GM12878 (cell line): Measurements from ENCODE around the gene HDGF. TPM values are rescaled to one million over a fixed set of nuclear protein-coding genes. Genes with fewer than 3 reads are reported as not detected.

Experiments used
- ATAC-seq: fragments of 200-7000 bp; cut with Tn5 transposase; 3 replicates; pipeline ENCODE4 v1.9.1; 2020; ENCODE audit warnings: mild to moderate bottlenecking, moderate library complexity
- BruUV-seq: library from RNA; stranded (reverse); fragments of 400-500 nt; replicated peaks from 2 replicates; lab custom pipeline; 2021; lab: Mats Ljungman, UMichigan
- CTCF ChIA-PET: fragments of 300-600 bp; sonication (Branson Sonifier 250); formaldehyde crosslinking; extraction: SDS; loops from one replicate; lab custom pipeline; 2021; ENCODE audit warnings: inconsistent platforms; lab: Yijun Ruan, JAX
- POLR2A ChIA-PET: fragments of 350-600 bp; formaldehyde crosslinking; extraction: SDS; loops from one replicate; lab custom pipeline; 2021; ENCODE audit warnings: inconsistent platforms; lab: Charles Lee
- RAD21 ChIA-PET: fragments of 300-600 bp; sonication (Branson Sonifier 250); formaldehyde crosslinking; loops from one replicate; lab custom pipeline; 2023; ENCODE audit warnings: antibody characterized with exemption; ENCODE audit not compliant: unreplicated experiment; lab: Charles Lee
- SMC1A ChIA-PET: fragments of 300-600 bp; sonication (Branson Sonifier 250); formaldehyde crosslinking; loops from one replicate; lab custom pipeline; 2023; ENCODE audit not compliant: unreplicated experiment, uncharacterized antibody; lab: Charles Lee
- DNase-seq: peaks from one replicate; pipeline ENCODE4 v3.0.0-alpha.2; 2011; ENCODE audit warnings: low read depth, low spot score
- FAIRE-seq: peaks from 3 replicates; lab custom pipeline; 2011; peaks lifted over from hg19 to GRCh38; lab: Jason Lieb, UNC
- H2AFZ ChIP-seq: 2 replicates; pipeline ENCODE4 v1.6.0; 2011; ENCODE audit warnings: low read depth, low read length, control low read depth; ENCODE audit not compliant: control insufficient read depth
- H3K27ac ChIP-seq: 2 replicates; pipeline ENCODE4 v1.5.1; 2011; ENCODE audit warnings: control low read depth; ENCODE audit not compliant: control insufficient read depth, insufficient read depth
- H3K27me3 ChIP-seq, 2 experiments: replicated peaks in 1 of 2; 2 replicates each; pipeline versions ENCODE4 v1.6.0 to v1.6.1; 2011; ENCODE audit warnings: low read length in 1 of 2; ENCODE audit not compliant: control insufficient read depth in 2 of 2, insufficient read depth in 2 of 2
- H3K36me3 ChIP-seq, 2 experiments: 2 replicates each; pipeline ENCODE4 v1.5.1; 2011; ENCODE audit warnings: low read length in 1 of 2; ENCODE audit not compliant: control insufficient read depth in 2 of 2, insufficient read depth in 2 of 2
- H3K4me1 ChIP-seq: 2 replicates; pipeline ENCODE4 v1.6.1; 2011; ENCODE audit warnings: mild to moderate bottlenecking, low read length, moderate library complexity, mixed read lengths; ENCODE audit not compliant: control insufficient read depth, insufficient read depth
- H3K4me2 ChIP-seq: 2 replicates; pipeline ENCODE4 v1.6.0; 2011; ENCODE audit warnings: control low read depth; ENCODE audit not compliant: control insufficient read depth, insufficient read depth
- H3K4me3 ChIP-seq: fragments of 200-600 bp; sonication (generic); 2 replicates; pipeline ENCODE4 v1.5.1; 2016
- H3K79me2 ChIP-seq: 2 replicates; pipeline ENCODE4 v1.6.0; 2011; ENCODE audit warnings: low read length; ENCODE audit not compliant: control insufficient read depth, insufficient read depth
- H3K9ac ChIP-seq: 2 replicates; pipeline ENCODE4 v1.8.0; 2011; ENCODE audit warnings: low read length, control low read depth, mixed read lengths; ENCODE audit not compliant: control insufficient read depth, insufficient read depth
- H3K9me3 ChIP-seq: replicated peaks from 3 replicates; pipeline ENCODE4 v1.5.1; 2011; ENCODE audit warnings: mild to moderate bottlenecking, low read length; ENCODE audit not compliant: control insufficient read depth, insufficient read depth
- H4K20me1 ChIP-seq: 2 replicates; pipeline ENCODE4 v1.6.0; 2011; ENCODE audit not compliant: control insufficient read depth, insufficient read depth
- HDAC6 ChIP-seq: fragments of 200-600 bp; sonication (generic); IDR thresholded peaks from one replicate; pipeline ENCODE4 v1.8.0; 2017; ENCODE audit warnings: antibody characterized with exemption; ENCODE audit not compliant: unreplicated experiment
- ZNF687 ChIP-seq: fragments of 450-650 bp; IDR thresholded peaks from 2 replicates; pipeline ENCODE4 v1.6.1; 2017; ENCODE audit warnings: mild to moderate bottlenecking, moderate library complexity
- WGBS: methylation state at CpG from one replicate; pipeline ENCODE4 v1.1.6; 2016; ENCODE audit warnings: low lambda C conversion rate; ENCODE audit not compliant: insufficient replicate concordance, insufficient coverage; ENCODE audit errors: missing lambda C conversion rate; 5-methylcytosine and 5-hydroxymethylcytosine counted together
- in situ Hi-C: fragments of 300-500 bp; cut with MboI; formaldehyde crosslinking; loops from 9 replicates; pipeline ENCODE4 v1.14.3; 2018; ENCODE audit warnings: mixed read lengths
- intact Hi-C: fragments of 100-400 bp; cut with micrococcal nuclease; formaldehyde crosslinking; loops from one replicate; pipeline ENCODE4 v1.14.2; 2022; ENCODE audit not compliant: unreplicated experiment
- polyA plus RNA-seq, 11 experiments: library from polyadenylated mRNA; depleted of rRNA in 4 of 11; unstranded in 6 of 11; stranded (reverse) in 5 of 11; fragments of >200 nt; fragmentation: Nextera tagmentation in 4 of 11; fragmentation: Illumina TruSeq in 1 of 11; extraction: Ambion mirVana in 4 of 11; extraction: Trizol in 1 of 11; gene quantifications; 1 replicate in 1 of 11; 2 replicates in 10 of 11; pipeline versions ENCODE4 v1.2.1 to v1.2.3, GENCODE V29; 2011 to 2016; ENCODE audit warnings: inconsistent platforms in 2 of 11, missing spikeins in 2 of 11, low read depth in 1 of 11
- total RNA-seq, 4 experiments: library from RNA; depleted of rRNA in 3 of 4; stranded (reverse); fragments of >200 nt in 3 of 4; fragmentation: Illumina TruSeq in 1 of 4; extraction: Trizol in 1 of 4; gene quantifications; 2 replicates each; pipeline versions ENCODE4 v1.2.1 to v1.2.3, GENCODE V29; 2013 to 2021

The HDGF gene
- total and polyA plus RNA-seq, 10 of the 15 experiments (the other 5 are each of a cell fraction or from before 2014, with no cell fraction given), result 28.3 to 372 (median 209) TPM

- Histone ChIP-seq H3K9me3 (no peaks in the 10 kb centered on the region), H4K20me1 (no peaks in the 10 kb centered on the region), H3K4me3 (peak overlapping the region; percentile 99), H3K4me2 (peak overlapping the region; percentile 99), H3K79me2 (peaks cover 83% of the 10 kb centered on the region), H2AFZ (no peak overlapping the region), H3K4me1 (peaks cover 22% of the 10 kb centered on the region), H3K36me3 (peaks cover 9 to 11% of the 10 kb centered on the region in 2 experiments; a peak in 3 of 4 replicates), H3K27ac (peak overlapping the region; percentile 99), H3K27me3 (no peaks in the 10 kb centered on the region), H3K9ac (peak overlapping the region; percentile 98)
- BruUV-seq, result no TSS peak
- ChIA-PET SMC1A (interaction anchor here (0.6 to 4.5 kb wide), 2 partner anchors 18 to 23 kb away, joined by 3 to 43 read pairs; partner anchors contain the start of genes ISG20L2, METTL25B and PRCC), RAD21 (interaction anchor here (1.1 to 4.2 kb wide), 3 partner anchors 18 to 111 kb away, joined by 3 to 34 read pairs (median 31); partner anchors contain the start of genes ISG20L2, METTL25B, NTRK1 and PRCC), CTCF (interaction anchor here (0.6 to 4.5 kb wide), 3 partner anchors 18 to 598 kb away, joined by 3 to 56 read pairs (median 22); partner anchors contain the start of genes METTL25B and PRCC), POLR2A (interaction anchor here (3.4 to 4.4 kb wide), 3 partner anchors 9 to 22 kb away, joined by 19 to 45 read pairs (median 28); partner anchors contain the start of genes ISG20L2, METTL25B, MRPL24 and PRCC)
- FAIRE-seq, result no peak
- in situ Hi-C loops, result no loop called here
- WGBS, result 3% methylated on average over 8 of the region's 8 CpGs
- DNase-seq, result no peak
- intact Hi-C loops, result loop anchor here (1.0 to 10.0 kb wide), 2 partner anchors 8 to 245 kb away; partner anchors contain the start of genes MEF2D and MRPL24
- peak; percentile 7 for ATAC-seq
- TF ChIP-seq ZNF687 (peak; percentile 44; the same call in 1 of the 2 replicates), HDAC6 (no peak)
These were observed 1.9 kb downstream of the HDGF start for GRCh38 chr1:156749419-156750118.
